ENCODE results near the gene PLCB2. TPM values are rescaled to one million over a fixed set of nuclear protein-coding genes. Genes with fewer than 3 reads are reported as not detected.

The PLCB2 gene
- total and polyA plus RNA-seq, 9 of the 15 experiments (the other 6 are each of a cell fraction or from before 2014, with no cell fraction given) = 0.37 to 12.3 (median 8.0) TPM

- TF ChIP-seq ZBTB43 (CRISPR knock-in tag; IDR thresholded peaks at IDR 0.05) (no peak), KDM5B (IDR thresholded peaks at IDR 0.05; ENCODE audit: insufficient replicate concordance, low read depth, low read length) (no peak)
These were observed 36.9 kb upstream of the PLCB2 start (continued) for GRCh38 chr15:40344631-40345120.

- H3K4me2 ChIP-seq (ENCODE audit: insufficient read depth, low read length) = no peak overlapping the region
- ChIA-PET CTCF (ENCODE audit: low intra/inter-chr PET ratio) (interaction anchor here (0.8 to 2.1 kb wide), 3 partner anchors 24 to 550 kb away, joined by 4 to 28 read pairs (median 7); partner anchors contain the start of gene VPS18), POLR2A (interaction anchor here (0.7 kb wide), 1 partner anchor 459 kb away, joined by 3 read pairs; no protein-coding TSS in a partner anchor)
- H3K9me3 ChIP-seq (replicated peaks; ENCODE audit: control insufficient read depth, insufficient read depth, low read depth, low read length) = no peaks in the 10 kb centered on the region
- H3K9ac ChIP-seq (ENCODE audit: insufficient read depth in 1 of 2, low read depth in 2 of 2, low read length in 2 of 2) = no peak overlapping the region
- no peaks in the 10 kb centered on the region for H3K27me3 ChIP-seq (ENCODE audit: control insufficient read depth in 2 of 2, insufficient read depth in 2 of 2, low read length in 2 of 2)
- H4K20me1 ChIP-seq (replicated peaks; ENCODE audit: control insufficient read depth, insufficient read depth, low read length) = no peaks in the 10 kb centered on the region
- ATAC-seq (no peak), DNase-seq (ENCODE audit: extremely low read depth in 1 of 4, low spot score in 3 of 4) (no peak), FAIRE-seq (no peak)
- intact Hi-C loops (cut with micrococcal nuclease) (loop anchor here (1.0 kb wide), 1 partner anchor 78 kb away; no protein-coding TSS in a partner anchor), in situ Hi-C loops (cut with MboI) (loop anchor here (10.0 kb wide), 1 partner anchor 541 kb away; no protein-coding TSS in a partner anchor)
- H3K79me2 ChIP-seq (ENCODE audit: control insufficient read depth, insufficient read depth, low read length) = no peaks in the 10 kb centered on the region
- TF ChIP-seq MAFK (IDR thresholded peaks at IDR 0.05; ENCODE audit: low read length) (no peak), RFX7 (CRISPR knock-in tag; IDR thresholded peaks at IDR 0.05) (no peak), ATF1 (CRISPR knock-in tag; IDR thresholded peaks at IDR 0.05) (no peak), ATF1 (tag; IDR thresholded peaks at IDR 0.05) (0 out of 2 replicates have a peak, but pooled peaks have one; percentile 18)
- H3K27ac ChIP-seq (ENCODE audit: extremely low read depth, low read depth, low read length) = no peak overlapping the region
- no peaks in the 10 kb centered on the region for H3K9me1 ChIP-seq (ENCODE audit: control insufficient read depth, insufficient read depth, low read length)
- H3K4me3 ChIP-seq = no peak overlapping the region
- no peak overlapping the region for H2AFZ ChIP-seq (ENCODE audit: low read depth, low read length)
- BruUV-seq (replicated peaks) = no TSS peak
- H3K36me3 ChIP-seq (ENCODE audit: control insufficient read depth, insufficient read depth, low read length) = no peaks in the 10 kb centered on the region
- peaks cover 7 to 28% of the 10 kb centered on the region in 2 experiments; a peak in 4 of 5 replicates for H3K4me1 ChIP-seq (replicated peaks in 1 of 2; ENCODE audit: control insufficient read depth in 2 of 2, insufficient read depth in 2 of 2, low read length in 2 of 2)
- 20% methylated on average over 5 of the region's 6 CpGs for WGBS (ENCODE audit: insufficient coverage, low coverage, missing lambda C conversion rate)
These were observed 36.5 kb upstream of the PLCB2 start for GRCh38 chr15:40344217-40344616.
